HG03060 (cell line): ENCODE results near the gene ARHGAP26.

Experiments
- ATAC-seq: cut with Tn5 transposase; IDR thresholded peaks from one replicate; pipeline ENCODE4 v1.9.1; 2021; ENCODE audit warnings: low read depth, moderate number of reproducible peaks; ENCODE audit not compliant: unreplicated experiment

Gene ARHGAP26

GRCh38 chr5:143205386-143205785 is 435.2 kb downstream of the ARHGAP26 start:
- ATAC-seq, result no peak

- ATAC-seq, result peak; percentile 17
Observed at GRCh38 chr5:143205883-143206195, 435.7 kb downstream of the ARHGAP26 start.

- peak; percentile 40 for ATAC-seq
Observed at GRCh38 chr5:143206196-143207053, 436.2 kb downstream of the ARHGAP26 start.

GRCh38 chr5:143207058-143207457 is 436.9 kb downstream of the ARHGAP26 start:
- no peak for ATAC-seq

- no peak for ATAC-seq
Observed at GRCh38 chr5:143207563-143208364, 437.6 kb downstream of the ARHGAP26 start.

GRCh38 chr5:143208365-143208641 is 438.1 kb downstream of the ARHGAP26 start:
- ATAC-seq, result no peak

GRCh38 chr5:143208781-143209510 is 438.8 kb downstream of the ARHGAP26 start:
- no peak for ATAC-seq

- no peak for ATAC-seq
Observed at GRCh38 chr5:143209881-143210395, 439.8 kb downstream of the ARHGAP26 start.

- ATAC-seq, result no peak
Observed at GRCh38 chr5:143210576-143210975, 440.4 kb downstream of the ARHGAP26 start.

GRCh38 chr5:143212261-143212660 is 442.1 kb downstream of the ARHGAP26 start:
- ATAC-seq, result no peak

GRCh38 chr5:143213231-143213850 is 443.2 kb downstream of the ARHGAP26 start:
- ATAC-seq, result no peak

- ATAC-seq, result peak; percentile 36
Observed at GRCh38 chr5:143213851-143214363, 443.7 kb downstream of the ARHGAP26 start.

- no peak for ATAC-seq
Observed at GRCh38 chr5:143214458-143214857, 444.3 kb downstream of the ARHGAP26 start.

- ATAC-seq, result no peak
Observed at GRCh38 chr5:143214890-143215289, 444.7 kb downstream of the ARHGAP26 start.

GRCh38 chr5:143215690-143216089 is 445.5 kb downstream of the ARHGAP26 start:
- no peak for ATAC-seq

GRCh38 chr5:143216211-143216610 is 446.0 kb downstream of the ARHGAP26 start:
- ATAC-seq, result no peak

- no peak for ATAC-seq
Observed at GRCh38 chr5:143217065-143217803, 447.1 kb downstream of the ARHGAP26 start.

- no peak for ATAC-seq
Observed at GRCh38 chr5:143217804-143218160, 447.6 kb downstream of the ARHGAP26 start.

GRCh38 chr5:143218517-143219170 is 448.5 kb downstream of the ARHGAP26 start:
- ATAC-seq, result no peak
